Peyer's patch (tissue), 4 donors: ENCODE results near the gene DLX4. TPM values are rescaled to one million over a fixed set of nuclear protein-coding genes. Genes with fewer than 3 reads are reported as not detected.

Experiments
- DNase-seq, 3 donors: peaks; one replicate each; pipeline ENCODE4 v3.0.0-alpha.2; 2017 to 2019
- H3K27ac ChIP-seq, 4 donors: fragments of 200-600 bp; sonication (generic); one replicate each; pipeline ENCODE4 v1.5.1; 2016 to 2019
- H3K27me3 ChIP-seq, 2 donors: fragments of 200-600 bp; sonication (generic); one replicate each; pipeline ENCODE4 v1.5.1; 2019
- H3K36me3 ChIP-seq, 3 donors: fragments of 200-600 bp; sonication (generic); one replicate each; pipeline ENCODE4 v1.5.1; 2016 to 2019
- H3K4me1 ChIP-seq, 4 donors: fragments of 200-600 bp; sonication (generic); one replicate each; pipeline ENCODE4 v1.5.1; 2016 to 2019
- H3K4me3 ChIP-seq, 4 donors: fragments of 200-600 bp; sonication (generic); 1 replicate in 3 of 4; 2 replicates in 1 of 4; pipeline ENCODE4 v1.5.1; 2016 to 2019; ENCODE audit warnings: mild to moderate bottlenecking in 1 of 4
- H3K9me3 ChIP-seq, 4 donors: fragments of 200-600 bp; sonication (generic); one replicate each; pipeline ENCODE4 v1.5.1; 2016 to 2019; ENCODE audit warnings: mild to moderate bottlenecking in 1 of 4
- CTCF ChIP-seq, 6 experiments: fragments of 450-650 bp in 4 of 6; fragments of 200-600 bp in 2 of 6; sonication (generic) in 1 of 6; IDR thresholded peaks; one replicate each; pipeline ENCODE4 v1.5.1; 2017 to 2019; ENCODE audit warnings: antibody characterized with exemption in 6 of 6, mild to moderate bottlenecking in 3 of 6, moderate library complexity in 1 of 6
- POLR2A ChIP-seq, 2 donors: fragments of 450-650 bp; IDR thresholded peaks; one replicate each; pipeline ENCODE4 v1.5.1; 2017; ENCODE audit warnings: antibody characterized with exemption in 2 of 2, mild to moderate bottlenecking in 2 of 2, moderate library complexity in 2 of 2
- total RNA-seq, 4 donors: library from RNA; depleted of rRNA; stranded (reverse); fragments of >200 nt; gene quantifications; one replicate each; pipeline ENCODE4 v1.1.0, GENCODE V29; 2016

The DLX4 gene
- total RNA-seq, 4 donors from 2014 or later, result not detected

- no peak overlapping the region for H3K27ac ChIP-seq
- H3K9me3 ChIP-seq, result no peaks in the 10 kb centered on the region
- H3K27me3 ChIP-seq, result peaks cover 0 to 68% of the 10 kb centered on the region in 2 donors
- H3K36me3 ChIP-seq, result no peaks in the 10 kb centered on the region
- peaks cover 0 to 36% (median 11%) of the 10 kb centered on the region in 4 donors for H3K4me1 ChIP-seq
- TF ChIP-seq CTCF (IDR thresholded peaks at IDR 0.05) (no peak), POLR2A (IDR thresholded peaks at IDR 0.05) (no peak)
- no peak for DNase-seq
- H3K4me3 ChIP-seq, result no peak overlapping the region
These were observed 1.5 kb downstream of the DLX4 start for GRCh38 chr17:49970498-49970897.

- TF ChIP-seq POLR2A (IDR thresholded peaks at IDR 0.05) (no peak), CTCF (IDR thresholded peaks at IDR 0.05) (no peak)
- H3K27ac ChIP-seq, result no peak overlapping the region
- peaks cover 0 to 36% (median 11%) of the 10 kb centered on the region in 4 donors for H3K4me1 ChIP-seq
- no peaks in the 10 kb centered on the region for H3K9me3 ChIP-seq
- no peak overlapping the region for H3K4me3 ChIP-seq
- peaks cover 0 to 63% of the 10 kb centered on the region in 2 donors for H3K27me3 ChIP-seq
- no peaks in the 10 kb centered on the region for H3K36me3 ChIP-seq
- no peak for DNase-seq
These were observed 2.3 kb downstream of the DLX4 start for GRCh38 chr17:49971199-49971847.

GRCh38 chr17:49971848-49972485, 3.0 kb downstream of the DLX4 start:
- Histone ChIP-seq H3K4me3 (no peak overlapping the region), H3K27ac (no peak overlapping the region), H3K9me3 (no peaks in the 10 kb centered on the region), H3K36me3 (no peaks in the 10 kb centered on the region), H3K27me3 (peaks cover 0 to 63% of the 10 kb centered on the region in 2 donors), H3K4me1 (peaks cover 0 to 36% (median 11%) of the 10 kb centered on the region in 4 donors)
- no peak for DNase-seq
- no peak for TF ChIP-seq CTCF (IDR thresholded peaks at IDR 0.05)
- TF ChIP-seq POLR2A (IDR thresholded peaks at IDR 0.05), result no peak

GRCh38 chr17:49972486-49973270, 3.7 kb downstream of the DLX4 start:
- no peak overlapping the region for H3K27ac ChIP-seq
- H3K4me1 ChIP-seq, result peaks cover 0 to 36% (median 11%) of the 10 kb centered on the region in 4 donors
- no peaks in the 10 kb centered on the region for H3K9me3 ChIP-seq
- H3K27me3 ChIP-seq, result peaks cover 0 to 59% of the 10 kb centered on the region in 2 donors
- no peaks in the 10 kb centered on the region for H3K36me3 ChIP-seq
- DNase-seq, result no peak
- TF ChIP-seq CTCF (IDR thresholded peaks at IDR 0.05) (no peak), POLR2A (IDR thresholded peaks at IDR 0.05) (no peak)
- H3K4me3 ChIP-seq, result no peak overlapping the region

GRCh38 chr17:49973271-49973615, 4.3 kb downstream of the DLX4 start:
- Histone ChIP-seq H3K4me1 (peaks cover 0 to 34% (median 10%) of the 10 kb centered on the region in 4 donors), H3K4me3 (no peak overlapping the region), H3K27me3 (peaks cover 0 to 54% of the 10 kb centered on the region in 2 donors), H3K27ac (no peak overlapping the region), H3K9me3 (no peaks in the 10 kb centered on the region), H3K36me3 (no peaks in the 10 kb centered on the region)
- no peak for DNase-seq
- TF ChIP-seq POLR2A (IDR thresholded peaks at IDR 0.05) (no peak), CTCF (IDR thresholded peaks at IDR 0.05) (no peak)
